Measurements from ENCODE around the gene MT3. TPM values are rescaled to one million over a fixed set of nuclear protein-coding genes. Genes with fewer than 3 reads are reported as not detected.

The MT3 gene
- total and polyA plus RNA-seq, 2 of the 13 experiments (the other 11 are each of a cell fraction or from before 2014, with no cell fraction given) = not detected

GRCh38 chr16:56608043-56608875, 18.9 kb downstream of the MT3 start, which contains the start of gene MT2A (continued):
- no peak for TF ChIP-seq ZNF432 (CRISPR knock-in tag; IDR thresholded peaks at IDR 0.05; ENCODE audit: borderline replicate concordance)
- peak; percentile 32; the same call in 1 of the 2 replicates for TF ChIP-seq SPEN (CRISPR knock-in tag; IDR thresholded peaks at IDR 0.05; ENCODE audit: low read depth)
- TF ChIP-seq KDM6A (CRISPR knock-in tag; IDR thresholded peaks at IDR 0.05; ENCODE audit: low read depth) = no peak; the same call in 1 of the 2 replicates
- TF ChIP-seq ZNF800 (CRISPR knock-in tag; IDR thresholded peaks at IDR 0.05) = peak; percentile 97
- TF ChIP-seq HDAC1 (CRISPR knock-in tag; IDR thresholded peaks at IDR 0.05) = peak; percentile 90
- no peak for TF ChIP-seq ZNF713 (CRISPR knock-in tag; IDR thresholded peaks at IDR 0.05)
- TF ChIP-seq ATRX (CRISPR knock-in tag; IDR thresholded peaks at IDR 0.05; ENCODE audit: borderline replicate concordance) = no peak
- peak; percentile 88 for TF ChIP-seq SRSF1 (optimal IDR thresholded peaks at IDR 0.05; ENCODE audit: low read depth, low read length)
- TF ChIP-seq MATR3 (CRISPR knock-in tag; IDR thresholded peaks at IDR 0.05) = no peak
- peak; percentile 62; the same call in 1 of the 2 replicates for TF ChIP-seq YEATS4 (CRISPR knock-in tag; IDR thresholded peaks at IDR 0.05; ENCODE audit: borderline replicate concordance)
- TF ChIP-seq HOXA3 (CRISPR knock-in tag; IDR thresholded peaks at IDR 0.05) = peak; percentile 89
- peak; percentile 79 for TF ChIP-seq ZNF567 (CRISPR knock-in tag; IDR thresholded peaks at IDR 0.05; ENCODE audit: borderline replicate concordance)
- no peak for TF ChIP-seq ZNF652 (CRISPR knock-in tag; IDR thresholded peaks at IDR 0.05; ENCODE audit: borderline replicate concordance, low read depth)
- TF ChIP-seq SAP130 (CRISPR knock-in tag; IDR thresholded peaks at IDR 0.05; ENCODE audit: low read depth) = peak; percentile 91
- TF ChIP-seq MTA3 (CRISPR knock-in tag; IDR thresholded peaks at IDR 0.05) = no peak
- TF ChIP-seq GZF1 (CRISPR knock-in tag; IDR thresholded peaks at IDR 0.05) = peak; percentile 53; the same call in 1 of the 2 replicates
- no peak for TF ChIP-seq ZNF382 (CRISPR knock-in tag; IDR thresholded peaks at IDR 0.05; ENCODE audit: borderline replicate concordance)
- peak; percentile 87; the same call in 1 of the 2 replicates for TF ChIP-seq ZNF446 (CRISPR knock-in tag; IDR thresholded peaks at IDR 0.05)
- no peak for TF ChIP-seq TCF12 (IDR thresholded peaks at IDR 0.05)
- peak; percentile 90; the same call in 1 of the 2 replicates for TF ChIP-seq TCF12 (CRISPR knock-in tag; IDR thresholded peaks at IDR 0.05)
- peak; percentile 90; the same call in 1 of the 2 replicates for TF ChIP-seq BCL3 (CRISPR knock-in tag; IDR thresholded peaks at IDR 0.05)
- peak; percentile 38; the same call in 1 of the 2 replicates for TF ChIP-seq NRL (CRISPR knock-in tag; IDR thresholded peaks at IDR 0.05; ENCODE audit: borderline replicate concordance)
- no peak for TF ChIP-seq ZBTB37 (CRISPR knock-in tag; IDR thresholded peaks at IDR 0.05)
- no peak for TF ChIP-seq CC2D1A (CRISPR knock-in tag; IDR thresholded peaks at IDR 0.05)
- TF ChIP-seq E2F5 (CRISPR knock-in tag; conservative IDR thresholded peaks at IDR 0.05) = peak; percentile 52; the same call in 1 of the 2 replicates
- TF ChIP-seq ZNF816 (CRISPR knock-in tag; IDR thresholded peaks at IDR 0.05; ENCODE audit: borderline replicate concordance) = peak; percentile 46

All from HepG2 (cell line).